HG02678 (cell line): ENCODE data around the gene EME1.

ENCODE experiments used
- ATAC-seq: cut with Tn5 transposase; IDR thresholded peaks from one replicate; pipeline ENCODE4 v1.9.1; 2021; ENCODE audit warnings: mild to moderate bottlenecking, moderate library complexity; ENCODE audit not compliant: unreplicated experiment

EME1 gene

GRCh38 chr17:50347117-50347893, 25.7 kb upstream of the EME1 start:
- ATAC-seq: no peak

- ATAC-seq: no peak
Observed at GRCh38 chr17:50347894-50348291, 25.1 kb upstream of the EME1 start.

- no peak for ATAC-seq
Observed at GRCh38 chr17:50348522-50349242, 24.3 kb upstream of the EME1 start.

- no peak for ATAC-seq
Observed at GRCh38 chr17:50349243-50349600, 23.8 kb upstream of the EME1 start.

DNA sequence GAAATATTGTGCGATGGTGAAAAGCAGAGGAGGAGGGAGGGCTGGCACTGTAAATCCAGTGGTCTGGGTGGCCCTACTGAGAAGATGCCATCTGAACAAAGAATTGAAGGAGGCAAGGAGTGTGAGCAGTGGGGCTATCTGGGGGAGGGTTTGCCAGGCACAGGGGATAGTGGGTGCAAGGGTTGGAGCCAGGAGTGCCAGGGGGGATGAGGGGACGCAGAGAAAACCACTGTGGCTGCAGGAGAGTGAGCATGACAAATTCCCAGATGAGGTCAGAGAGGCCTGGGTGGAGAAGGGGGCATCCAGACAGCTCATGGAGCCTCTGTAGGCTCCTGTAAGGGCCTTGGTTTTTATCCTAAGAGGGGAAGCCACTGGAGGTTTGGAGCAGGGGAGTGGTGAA, 22.3 kb upstream of the EME1 start:
- no peak for ATAC-seq

GRCh38 chr17:50352072-50352692, 20.8 kb upstream of the EME1 start:
- ATAC-seq: no peak

DNA sequence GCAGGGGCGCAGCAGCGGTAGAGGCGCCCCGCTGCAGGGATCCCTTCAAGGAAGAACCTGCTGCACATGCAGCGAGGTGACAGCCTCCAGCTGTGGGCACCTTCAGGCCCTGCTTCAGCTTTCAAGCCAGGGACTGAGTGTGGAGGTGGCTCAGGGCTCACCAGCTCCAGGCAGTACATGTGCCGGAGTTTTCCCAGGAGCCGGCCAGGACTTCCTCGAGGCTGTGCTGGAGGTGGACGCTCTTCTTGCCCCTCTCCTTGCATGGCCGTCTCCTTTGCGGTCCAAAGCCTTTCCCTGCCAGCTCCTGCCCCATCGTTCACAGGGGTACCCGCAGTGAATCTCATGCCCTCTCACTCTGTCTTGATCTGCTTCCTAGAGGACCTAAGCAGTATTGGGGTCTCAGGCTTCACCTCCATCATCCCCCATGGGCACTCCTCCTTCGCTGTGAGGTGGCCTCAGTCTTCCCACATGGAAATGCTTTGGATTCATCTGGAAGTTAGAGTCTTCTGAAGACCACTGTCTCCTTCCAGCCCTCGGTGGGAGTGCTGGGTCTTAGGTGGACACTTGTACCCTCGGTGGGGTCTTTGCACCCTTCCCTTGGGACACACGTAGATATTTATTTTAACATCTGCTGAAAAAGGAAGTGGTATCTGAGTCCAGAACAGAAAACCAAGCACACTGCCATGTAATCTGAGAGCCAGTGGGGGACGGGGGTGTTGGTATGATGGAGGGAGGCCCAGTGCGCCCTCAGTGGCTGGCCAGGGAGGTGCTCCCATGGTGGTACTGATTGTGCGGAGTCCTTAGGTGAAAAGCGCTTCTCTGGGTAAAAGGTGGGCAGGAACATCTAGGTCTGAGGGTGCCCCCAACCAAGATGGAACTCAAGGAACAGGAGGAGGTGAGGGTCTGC, 20.1 kb upstream of the EME1 start:
- no peak for ATAC-seq

DNA sequence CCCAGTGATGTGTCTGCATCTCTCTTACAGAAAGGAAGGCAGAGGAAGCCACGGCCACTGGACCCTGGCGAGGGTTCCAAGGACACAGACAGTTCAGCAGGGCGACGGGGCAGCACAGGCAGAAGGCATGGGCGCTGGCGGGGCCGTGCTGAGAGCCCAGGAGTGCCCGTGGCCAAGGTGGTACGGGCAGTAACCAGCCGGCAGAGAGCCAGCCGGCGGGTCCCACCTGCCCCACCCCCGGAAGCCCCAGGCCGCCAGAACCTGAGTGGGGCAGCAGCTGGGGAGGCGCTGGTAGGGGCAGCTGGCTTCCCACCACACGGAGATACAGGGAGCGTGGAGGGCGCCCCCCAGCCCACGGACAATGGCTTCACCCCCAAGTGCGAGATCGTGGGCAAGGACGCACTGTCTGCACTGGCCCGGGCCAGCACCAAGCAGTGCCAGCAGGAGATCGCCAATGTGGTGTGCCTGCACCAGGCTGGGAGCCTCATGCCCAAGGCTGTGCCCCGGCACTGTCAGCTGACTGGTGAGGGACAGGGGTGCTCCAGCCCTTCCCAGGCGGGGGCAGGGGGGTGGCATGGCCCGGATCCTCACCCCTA, 19.3 kb upstream of the EME1 start:
- ATAC-seq: no peak

GRCh38 chr17:50354198-50354597, 18.8 kb upstream of the EME1 start:
- no peak for ATAC-seq

DNA sequence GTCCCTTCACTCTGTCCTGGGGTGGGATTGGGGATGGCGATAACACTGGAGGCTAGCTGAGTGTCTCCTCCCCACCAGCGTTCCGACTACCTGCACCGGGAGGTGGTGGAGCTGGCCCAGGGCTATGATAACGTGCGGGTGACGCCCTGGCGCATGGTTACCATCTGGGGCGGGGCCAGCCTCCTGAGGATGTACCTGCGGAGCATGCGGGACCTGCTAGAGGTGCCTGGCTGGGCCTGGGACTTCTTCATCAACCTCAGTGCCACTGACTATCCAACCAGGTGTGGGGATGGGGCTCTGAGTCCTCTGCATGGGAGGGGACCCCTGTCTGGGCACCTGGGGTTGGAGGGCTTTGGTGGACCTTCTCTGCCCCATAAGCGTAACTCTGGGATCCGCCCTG, 18.3 kb upstream of the EME1 start:
- no peak for ATAC-seq

DNA sequence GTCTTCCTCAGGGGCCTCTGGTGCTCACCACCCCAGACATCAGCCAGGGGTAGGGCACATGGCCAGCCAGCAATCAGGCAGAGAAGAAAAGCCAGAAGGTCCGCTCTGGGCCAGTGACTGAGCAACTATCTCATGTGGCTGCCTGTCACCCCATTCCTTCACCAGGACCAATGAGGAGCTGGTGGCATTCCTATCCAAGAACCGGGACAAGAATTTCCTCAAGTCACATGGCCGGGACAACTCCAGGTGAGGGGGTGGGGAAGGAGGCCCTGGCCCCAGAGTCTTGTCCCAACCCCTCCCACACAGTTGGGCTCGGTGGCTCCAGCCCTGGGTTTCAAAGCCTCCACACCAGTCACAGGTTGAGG, 17.7 kb upstream of the EME1 start:
- no peak for ATAC-seq

DNA sequence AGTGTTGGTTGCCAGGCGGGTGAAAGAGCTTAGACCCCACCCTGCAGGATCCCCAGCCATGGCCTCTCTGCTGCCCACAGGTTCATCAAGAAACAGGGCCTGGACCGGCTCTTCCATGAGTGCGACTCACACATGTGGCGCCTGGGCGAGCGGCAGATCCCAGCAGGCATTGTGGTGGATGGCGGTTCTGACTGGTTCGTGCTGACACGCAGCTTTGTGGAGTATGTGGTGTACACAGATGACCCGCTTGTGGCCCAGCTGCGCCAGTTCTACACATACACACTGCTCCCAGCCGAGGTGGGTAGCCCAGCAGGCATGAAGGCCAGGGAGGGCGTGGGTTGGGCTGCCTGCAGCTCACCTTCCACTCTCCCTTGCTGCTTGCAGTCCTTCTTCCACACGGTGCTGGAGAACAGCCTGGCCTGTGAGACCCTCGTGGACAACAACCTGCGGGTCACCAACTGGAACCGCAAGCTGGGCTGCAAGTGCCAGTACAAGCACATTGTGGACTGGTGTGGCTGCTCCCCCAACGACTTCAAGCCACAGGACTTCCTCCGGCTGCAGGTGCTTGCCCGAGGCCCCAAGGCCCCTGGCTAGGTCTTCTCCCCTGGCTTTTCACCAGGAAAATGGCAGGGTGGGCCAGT, 17.2 kb upstream of the EME1 start:
- no peak for ATAC-seq

DNA sequence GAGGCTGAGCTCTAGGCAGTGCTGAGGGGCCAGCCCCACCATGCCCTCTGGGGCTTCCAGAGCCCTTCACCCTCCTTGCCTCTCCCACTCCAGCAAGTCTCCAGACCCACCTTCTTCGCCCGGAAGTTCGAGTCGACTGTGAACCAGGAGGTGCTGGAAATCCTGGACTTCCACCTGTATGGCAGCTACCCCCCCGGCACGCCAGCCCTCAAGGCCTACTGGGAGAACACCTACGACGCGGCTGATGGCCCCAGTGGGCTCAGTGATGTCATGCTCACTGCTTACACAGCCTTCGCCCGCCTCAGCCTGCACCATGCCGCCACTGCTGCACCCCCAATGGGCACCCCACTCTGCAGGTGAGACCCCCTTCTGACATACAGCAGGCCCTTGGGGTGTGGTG, 16.6 kb upstream of the EME1 start:
- no peak for ATAC-seq

DNA sequence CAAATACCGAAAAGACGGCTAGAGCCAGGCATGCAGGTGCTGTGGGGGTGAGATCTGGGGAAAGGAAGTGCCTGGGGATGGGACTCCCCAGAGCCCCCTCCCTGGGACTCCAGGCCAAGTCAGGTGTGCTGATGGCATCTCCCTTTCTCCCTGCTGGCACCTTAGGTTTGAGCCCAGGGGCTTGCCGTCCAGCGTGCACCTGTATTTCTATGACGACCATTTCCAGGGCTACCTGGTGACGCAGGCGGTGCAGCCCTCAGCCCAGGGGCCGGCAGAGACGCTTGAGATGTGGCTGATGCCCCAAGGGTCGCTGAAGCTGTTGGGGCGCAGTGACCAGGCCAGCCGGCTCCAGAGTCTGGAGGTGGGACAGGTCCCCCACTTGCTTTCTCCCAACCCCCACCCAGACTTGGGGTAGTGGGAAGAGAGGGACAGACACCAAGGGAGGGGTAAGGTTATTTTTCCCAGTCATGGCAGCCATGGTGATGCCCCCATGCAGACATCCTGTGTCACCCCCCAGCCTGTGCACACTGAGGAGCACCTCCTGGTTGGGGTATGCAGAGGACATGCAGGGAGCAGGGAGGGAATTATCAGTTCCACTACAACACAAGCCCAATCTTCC, 16.0 kb upstream of the EME1 start:
- ATAC-seq: no peak

GRCh38 chr17:50358177-50358576, 14.9 kb upstream of the EME1 start:
- ATAC-seq: no peak

DNA sequence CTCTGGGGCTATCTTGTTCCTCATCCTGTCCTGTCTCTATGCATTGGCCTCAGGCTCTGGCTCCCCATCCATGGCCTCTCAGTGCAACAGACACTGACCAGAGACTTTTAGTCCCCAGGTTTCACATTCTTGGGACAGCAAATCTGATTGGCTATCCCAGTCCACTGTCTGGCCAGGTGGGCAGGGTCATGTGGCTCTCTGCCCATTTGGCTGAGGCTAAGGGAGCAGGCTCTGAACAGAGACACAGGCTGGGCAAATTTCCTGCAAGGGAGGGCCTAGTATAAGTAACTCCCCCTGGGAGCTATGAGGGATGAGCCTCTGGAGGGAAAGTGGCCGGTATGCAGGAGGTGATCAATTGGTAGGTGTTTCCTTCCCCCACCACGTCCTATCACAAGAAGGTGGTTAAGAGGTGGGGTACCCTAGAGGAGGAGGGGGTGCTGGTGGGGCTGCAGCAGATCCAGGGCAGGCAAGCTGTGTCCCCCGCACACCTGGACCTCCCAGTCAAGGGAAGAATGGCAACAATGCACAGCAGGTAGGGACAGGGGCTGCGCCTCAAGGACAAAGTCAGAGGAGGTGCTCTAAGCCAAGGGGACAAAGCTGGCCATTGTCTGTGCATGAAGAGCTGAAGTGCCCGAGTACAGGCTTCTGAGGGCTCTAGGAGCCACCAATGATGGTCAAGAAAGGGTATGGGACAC, 13.9 kb upstream of the EME1 start:
- ATAC-seq: no peak

DNA sequence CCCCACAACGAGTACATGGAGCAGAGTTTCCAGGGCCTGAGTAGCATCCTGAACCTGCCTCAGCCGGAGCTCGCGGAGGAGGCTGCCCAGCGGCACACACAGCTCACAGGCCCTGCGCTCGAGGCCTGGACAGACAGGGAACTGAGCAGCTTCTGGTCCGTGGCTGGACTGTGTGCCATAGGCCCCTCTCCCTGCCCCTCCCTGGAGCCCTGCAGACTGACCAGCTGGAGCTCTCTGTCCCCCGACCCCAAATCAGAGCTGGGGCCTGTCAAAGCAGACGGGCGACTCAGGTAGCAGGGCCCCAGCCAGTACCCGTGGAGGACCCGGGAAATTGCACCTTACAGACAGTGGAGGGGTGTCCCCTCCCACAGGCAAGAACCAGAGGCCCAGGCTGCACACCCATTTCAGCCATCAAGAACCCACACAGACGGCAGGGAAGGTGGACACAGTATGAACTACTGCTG, 13.0 kb upstream of the EME1 start:
- ATAC-seq: no peak

DNA sequence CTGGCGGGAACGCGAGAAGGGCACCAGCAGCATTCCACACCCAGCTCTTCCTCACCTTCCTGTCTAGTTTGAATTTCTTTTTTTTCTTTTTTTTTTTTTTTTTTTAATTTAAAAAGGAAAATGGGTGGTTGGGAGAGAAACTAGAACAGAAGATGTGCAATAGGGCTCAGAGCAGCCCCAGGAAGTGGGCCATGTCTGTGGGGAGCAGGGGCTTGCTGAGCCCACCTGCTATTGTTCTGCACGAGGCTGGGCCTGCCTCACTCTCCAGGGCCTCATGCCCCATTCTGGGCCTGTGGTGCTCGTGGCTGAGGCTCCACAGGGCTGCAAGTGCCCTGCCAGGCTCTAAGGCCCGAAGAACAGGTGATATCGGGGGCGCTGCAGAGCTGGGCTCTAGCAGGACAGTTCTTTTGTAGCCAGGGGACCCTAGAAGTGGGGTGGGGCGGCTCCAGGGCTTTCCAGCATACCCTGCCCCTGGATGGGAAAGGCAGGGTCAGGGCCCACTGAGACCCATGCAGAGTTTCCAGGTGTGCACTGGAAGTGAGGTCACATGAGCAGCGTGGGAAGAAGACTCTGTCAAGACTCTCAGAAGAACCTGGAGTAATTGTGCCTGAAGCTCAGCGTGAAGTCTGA, 12.4 kb upstream of the EME1 start:
- no peak for ATAC-seq
